PC-3 (cell line): ENCODE data around the gene HAUS7. TPM values are rescaled to one million over a fixed set of nuclear protein-coding genes. Genes with fewer than 3 reads are reported as not detected.

Experiments used
- ATAC-seq: fragments of 200-7000 bp; cut with Tn5 transposase; 2 replicates; pipeline ENCODE4 v1.9.1; 2020; ENCODE audit warnings: mild to moderate bottlenecking, moderate library complexity
- BruUV-seq: library from RNA; stranded (reverse); fragments of 400-500 nt; replicated peaks from 2 replicates; lab custom pipeline; 2021; lab: Mats Ljungman, UMichigan
- CTCF ChIA-PET: fragments of 300-600 bp; sonication (Branson Sonifier 250); formaldehyde crosslinking; loops from one replicate; lab custom pipeline; 2022; ENCODE audit warnings: antibody characterized with exemption; lab: Charles Lee
- POLR2A ChIA-PET: fragments of 300-600 bp; sonication (Branson Sonifier 250); formaldehyde crosslinking; loops from one replicate; lab custom pipeline; 2022; ENCODE audit warnings: antibody characterized with exemption; ENCODE audit not compliant: unreplicated experiment; lab: Charles Lee
- DNase-seq: peaks from one replicate; pipeline ENCODE4 v3.0.0-alpha.2; 2015
- H2AFZ ChIP-seq: fragments of 300-600 bp; sonication (generic); 2 replicates; pipeline ENCODE4 v1.6.0; 2016; ENCODE audit warnings: antibody characterized with exemption, low read length
- H3F3A ChIP-seq: fragments of 300-600 bp; sonication (generic); one replicate; pipeline ENCODE4 v1.6.0; 2017; ENCODE audit warnings: antibody characterized with exemption, low read length, control low read depth, mild to moderate bottlenecking; ENCODE audit not compliant: unreplicated experiment
- H3K27ac ChIP-seq: fragments of 300-600 bp; sonication (generic); 2 replicates; pipeline ENCODE4 v1.5.1; 2016; ENCODE audit warnings: mild to moderate bottlenecking, low read length
- H3K27me3 ChIP-seq: fragments of 300-600 bp; sonication (generic); 2 replicates; pipeline ENCODE4 v1.6.1; 2016; ENCODE audit warnings: low read length, mixed read lengths
- H3K36me3 ChIP-seq: fragments of 300-600 bp; sonication (generic); 2 replicates; pipeline ENCODE4 v1.6.1; 2016; ENCODE audit warnings: low read depth, mixed run types, low read length, mixed read lengths
- H3K4me1 ChIP-seq: fragments of 300-600 bp; sonication (generic); 2 replicates; pipeline ENCODE4 v1.5.1; 2016; ENCODE audit warnings: low read length; ENCODE audit not compliant: insufficient read depth
- H3K4me2 ChIP-seq: fragments of 300-600 bp; sonication (generic); 2 replicates; pipeline ENCODE4 v1.6.0; 2016; ENCODE audit warnings: low read length
- H3K4me3 ChIP-seq: fragments of 300-600 bp; sonication (generic); 2 replicates; pipeline ENCODE4 v1.5.1; 2016; ENCODE audit warnings: mild to moderate bottlenecking, low read length, mixed read lengths
- H3K79me2 ChIP-seq: fragments of 300-600 bp; sonication (generic); 2 replicates; pipeline ENCODE4 v1.6.1; 2017; ENCODE audit warnings: low read length, mixed read lengths
- H3K9ac ChIP-seq: fragments of 300-600 bp; sonication (generic); 2 replicates; pipeline ENCODE4 v1.6.0; 2016; ENCODE audit warnings: mild to moderate bottlenecking, low read length
- H3K9me2 ChIP-seq: fragments of 300-600 bp; sonication (generic); replicated peaks from 2 replicates; pipeline ENCODE4 v1.6.1; 2016; ENCODE audit warnings: mixed run types, low read length, mixed read lengths
- H3K9me3 ChIP-seq: fragments of 300-600 bp; sonication (generic); 2 replicates; pipeline ENCODE4 v1.6.1; 2016; ENCODE audit warnings: low read length, mixed read lengths
- H4K20me1 ChIP-seq: fragments of 300-600 bp; sonication (generic); 2 replicates; pipeline ENCODE4 v1.6.1; 2016; ENCODE audit warnings: low read length, mixed read lengths
- EZH2 ChIP-seq: fragments of 300-600 bp; sonication (generic); IDR thresholded peaks from one replicate; pipeline ENCODE4 v1.6.1; 2017; ENCODE audit warnings: antibody characterized with exemption, mild to moderate bottlenecking, low read length; ENCODE audit not compliant: unreplicated experiment
- EZH2phosphoT487 ChIP-seq: fragments of 300-600 bp; sonication (generic); IDR thresholded peaks from 2 replicates; pipeline ENCODE4 v1.6.1; 2018; ENCODE audit warnings: mild to moderate bottlenecking, antibody characterized with exemption, low read length, borderline replicate concordance
- intact Hi-C: fragments of 100-400 bp; cut with micrococcal nuclease; formaldehyde crosslinking; loops from 2 replicates; pipeline ENCODE4 v1.9.0; 2023
- total RNA-seq: library from RNA; depleted of rRNA; stranded (reverse); fragments of >200 nt; gene quantifications from 2 replicates; pipeline ENCODE4 v1.2.3, GENCODE V29; 2014
- TF ChIP-seq, protein P1 (sequence below): fragments of 300-600 bp; sonication (generic); conservative IDR thresholded peaks from 2 replicates; pipeline ENCODE4 v1.5.1; 2017; ENCODE audit warnings: antibody characterized with exemption, low read depth, mild to moderate bottlenecking, low read length

Gene HAUS7
- total RNA-seq, 1 experiment from 2014 or later = 46.0 TPM

DNA sequence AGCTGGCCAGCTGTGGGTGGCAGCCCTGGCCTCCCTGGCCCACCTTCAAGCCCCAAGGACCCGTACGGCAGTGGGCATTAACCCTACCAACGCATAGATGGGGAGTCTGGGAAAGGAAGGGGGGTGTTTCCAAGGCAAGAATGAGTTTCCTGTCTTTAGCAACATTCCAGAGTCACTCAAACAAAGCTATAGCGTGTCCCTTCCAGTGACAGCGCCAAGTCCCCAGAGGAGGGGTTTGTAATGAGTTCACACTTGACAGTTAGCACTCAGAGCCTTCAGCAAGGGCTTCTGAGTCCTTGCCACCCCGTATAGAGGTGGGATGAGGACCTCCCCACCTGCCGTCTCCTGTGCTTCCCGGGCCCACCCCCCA is 26.2 kb upstream of the HAUS7 start:
- Histone ChIP-seq H2AFZ (no peak overlapping the region), H4K20me1 (no peaks in the 10 kb centered on the region), H3F3A (no peaks in the 10 kb centered on the region), H3K4me1 (no peaks in the 10 kb centered on the region), H3K4me3 (no peak overlapping the region), H3K4me2 (no peak overlapping the region), H3K27ac (no peak overlapping the region), H3K9ac (no peak overlapping the region), H3K9me2 (no peaks in the 10 kb centered on the region), H3K36me3 (no peaks in the 10 kb centered on the region), H3K27me3 (peaks cover 14% of the 10 kb centered on the region), H3K9me3 (no peaks in the 10 kb centered on the region), H3K79me2 (no peaks in the 10 kb centered on the region)
- intact Hi-C loops = no loop called here
- no peak for TF ChIP-seq EZH2
- ChIA-PET POLR2A (no interaction called here), CTCF (no interaction called here)
- BruUV-seq = no TSS peak
- DNase-seq (no peak), ATAC-seq (no peak)

DNA sequence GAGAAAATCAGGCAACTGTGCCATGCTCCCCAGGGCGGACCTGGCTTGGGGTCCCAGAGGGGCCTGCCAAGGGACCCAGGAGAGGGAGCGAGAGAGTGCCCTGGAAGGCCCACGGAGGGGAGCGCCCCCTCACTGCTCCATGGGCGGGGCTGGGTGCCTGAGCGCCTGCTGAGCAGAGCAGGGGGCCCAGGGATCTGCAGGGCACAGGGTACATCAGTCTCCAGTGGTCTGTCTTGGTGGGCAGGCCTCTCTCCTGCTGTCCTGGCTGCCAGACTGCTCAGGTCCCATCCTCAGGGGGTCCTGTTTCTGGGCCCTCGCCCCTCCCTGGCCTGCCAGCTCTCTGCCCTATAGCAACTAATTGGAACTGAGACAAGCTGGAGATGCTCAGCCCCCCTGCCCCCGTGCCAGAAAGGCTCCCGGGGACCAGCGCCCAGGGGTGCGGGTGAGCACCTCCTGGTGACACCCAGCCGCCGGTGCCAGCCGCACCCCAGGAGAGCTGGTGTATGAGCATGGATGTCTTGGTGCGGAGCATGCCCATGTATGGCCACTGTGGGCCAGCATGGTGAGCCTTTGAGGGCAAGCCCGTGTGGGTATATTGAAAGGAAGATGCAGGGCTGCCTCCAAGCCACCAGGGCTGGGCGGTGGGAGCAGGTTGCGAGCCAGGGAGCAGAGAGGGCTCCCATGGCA is 25.7 kb upstream of the HAUS7 start:
- Histone ChIP-seq H3K27ac (no peak overlapping the region), H3K9ac (no peak overlapping the region), H3K9me3 (no peaks in the 10 kb centered on the region), H3K4me1 (no peaks in the 10 kb centered on the region), H3K4me2 (no peak overlapping the region), H3K27me3 (peaks cover 14% of the 10 kb centered on the region), H4K20me1 (no peaks in the 10 kb centered on the region), H3K79me2 (no peaks in the 10 kb centered on the region), H3K36me3 (no peaks in the 10 kb centered on the region), H3F3A (no peaks in the 10 kb centered on the region), H3K9me2 (no peaks in the 10 kb centered on the region), H2AFZ (no peak overlapping the region), H3K4me3 (no peak overlapping the region)
- ChIA-PET POLR2A (no interaction called here), CTCF (no interaction called here)
- no peak for TF ChIP-seq EZH2
- TF ChIP-seq, protein P1, sequence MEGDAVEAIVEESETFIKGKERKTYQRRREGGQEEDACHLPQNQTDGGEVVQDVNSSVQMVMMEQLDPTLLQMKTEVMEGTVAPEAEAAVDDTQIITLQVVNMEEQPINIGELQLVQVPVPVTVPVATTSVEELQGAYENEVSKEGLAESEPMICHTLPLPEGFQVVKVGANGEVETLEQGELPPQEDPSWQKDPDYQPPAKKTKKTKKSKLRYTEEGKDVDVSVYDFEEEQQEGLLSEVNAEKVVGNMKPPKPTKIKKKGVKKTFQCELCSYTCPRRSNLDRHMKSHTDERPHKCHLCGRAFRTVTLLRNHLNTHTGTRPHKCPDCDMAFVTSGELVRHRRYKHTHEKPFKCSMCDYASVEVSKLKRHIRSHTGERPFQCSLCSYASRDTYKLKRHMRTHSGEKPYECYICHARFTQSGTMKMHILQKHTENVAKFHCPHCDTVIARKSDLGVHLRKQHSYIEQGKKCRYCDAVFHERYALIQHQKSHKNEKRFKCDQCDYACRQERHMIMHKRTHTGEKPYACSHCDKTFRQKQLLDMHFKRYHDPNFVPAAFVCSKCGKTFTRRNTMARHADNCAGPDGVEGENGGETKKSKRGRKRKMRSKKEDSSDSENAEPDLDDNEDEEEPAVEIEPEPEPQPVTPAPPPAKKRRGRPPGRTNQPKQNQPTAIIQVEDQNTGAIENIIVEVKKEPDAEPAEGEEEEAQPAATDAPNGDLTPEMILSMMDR = no peak
- no peak for TF ChIP-seq EZH2phosphoT487
- DNase-seq = no peak
- intact Hi-C loops = no loop called here
- no peak for ATAC-seq
- no TSS peak for BruUV-seq

DNA sequence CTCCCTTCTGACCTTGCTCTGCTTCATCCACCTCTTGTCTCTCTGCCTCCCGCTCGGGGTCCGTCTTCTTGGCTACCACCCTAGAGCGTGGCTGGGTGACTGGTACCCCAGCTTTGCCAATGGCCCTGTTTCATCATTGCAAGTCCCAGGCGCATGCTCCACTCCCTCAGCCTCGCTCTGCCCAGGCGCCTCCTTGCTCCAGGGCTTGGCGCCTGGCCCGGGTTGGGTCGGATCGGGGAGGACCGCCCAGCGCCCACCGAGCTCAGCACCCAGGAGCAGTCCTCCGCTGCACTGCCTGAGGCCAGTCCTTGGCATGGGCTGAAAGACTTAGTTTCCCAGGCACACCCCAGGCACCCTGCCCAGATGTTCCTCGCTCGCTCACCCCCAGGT is 25.0 kb upstream of the HAUS7 start:
- no peak for DNase-seq
- Histone ChIP-seq H3K9ac (no peak overlapping the region), H4K20me1 (no peaks in the 10 kb centered on the region), H3K27me3 (peaks cover 14% of the 10 kb centered on the region), H3K27ac (no peak overlapping the region), H3F3A (no peaks in the 10 kb centered on the region), H2AFZ (no peak overlapping the region), H3K36me3 (no peaks in the 10 kb centered on the region), H3K4me2 (no peak overlapping the region), H3K4me1 (no peaks in the 10 kb centered on the region), H3K9me3 (no peaks in the 10 kb centered on the region), H3K4me3 (no peak overlapping the region), H3K79me2 (no peaks in the 10 kb centered on the region), H3K9me2 (no peaks in the 10 kb centered on the region)
- POLR2A ChIA-PET = no interaction called here
- BruUV-seq = no TSS peak
- peak; percentile 23; the same call in 1 of the 2 replicates for ATAC-seq
- intact Hi-C loops = no loop called here
- no peak for TF ChIP-seq EZH2
- TF ChIP-seq, protein P1 = no peak
- no peak for TF ChIP-seq EZH2phosphoT487
- CTCF ChIA-PET = no interaction called here
